Measurements from ENCODE around the gene SEC24B.

GRCh38 chr4:109496875-109497274 lies 63.3 kb downstream of the SEC24B start:
- TF ChIP-seq CTCF (IDR thresholded peaks at IDR 0.05; ENCODE audit: low read depth, low read length) = no peak
- TF ChIP-seq POLR2A (IDR thresholded peaks at IDR 0.05; ENCODE audit: extremely low read depth, insufficient read length) = no peak
- TF ChIP-seq MAX (IDR thresholded peaks at IDR 0.05; ENCODE audit: low read depth, low read length) = no peak

Measured in NB4 (cell line).